ENCODE data around the gene SIAH3.

GRCh38 chr13:45882626-45883025 is 31.1 kb upstream of the SIAH3 start:
- TF ChIP-seq ARNTL (CRISPR knock-in tag; IDR thresholded peaks at IDR 0.05; ENCODE audit: borderline replicate concordance, low read depth) (no peak), ZNF70 (CRISPR knock-in tag; IDR thresholded peaks at IDR 0.05) (no peak), ZFP3 (CRISPR knock-in tag; IDR thresholded peaks at IDR 0.05) (no peak)
